OCI-LY7 (cell line): ENCODE results near the gene MALRD1. TPM values are rescaled to one million over a fixed set of nuclear protein-coding genes. Genes with fewer than 3 reads are reported as not detected.

ENCODE experiments used
- Bru-seq: library from RNA; stranded (reverse); fragments of 400-500 nt; gene quantifications from one replicate; lab custom pipeline; 2021; lab: Mats Ljungman, UMichigan
- BruChase-seq, 2 experiments: library from RNA; stranded (reverse); fragments of 400-500 nt; gene quantifications; one replicate each; lab custom pipeline; 2021; lab: Mats Ljungman, UMichigan
- BruUV-seq: library from RNA; stranded (reverse); fragments of 400-500 nt; replicated peaks from 2 replicates; lab custom pipeline; 2021; lab: Mats Ljungman, UMichigan
- CTCF ChIA-PET: fragments of 300-600 bp; sonication (Branson Sonifier 250); formaldehyde crosslinking; loops from one replicate; lab custom pipeline; 2022; ENCODE audit warnings: antibody characterized with exemption; ENCODE audit not compliant: unreplicated experiment; lab: Charles Lee
- POLR2A ChIA-PET: fragments of 300-600 bp; sonication (Branson Sonifier 250); formaldehyde crosslinking; loops from one replicate; lab custom pipeline; 2022; ENCODE audit warnings: antibody characterized with exemption; lab: Charles Lee
- DNase-seq: peaks from one replicate; pipeline ENCODE4 v3.0.0-alpha.2; 2015; ENCODE audit warnings: low spot score
- H2AFZ ChIP-seq: fragments of 200-600 bp; sonication (generic), shearing (Covaris generic); 2 replicates; pipeline ENCODE4 v1.6.1; 2014; ENCODE audit warnings: mild to moderate bottlenecking, antibody characterized with exemption, low read length, moderate library complexity
- H3K27ac ChIP-seq: fragments of 200-600 bp; sonication (generic); 2 replicates; pipeline ENCODE4 v1.5.1; 2014; ENCODE audit warnings: mixed run types, low read depth, mild to moderate bottlenecking, moderate library complexity, low read length, inconsistent platforms; ENCODE audit not compliant: poor library complexity, severe bottlenecking
- H3K36me3 ChIP-seq: fragments of 200-600 bp; sonication (generic); 2 replicates; pipeline ENCODE4 v1.6.1; 2014; ENCODE audit warnings: mild to moderate bottlenecking, antibody characterized with exemption, low read length, moderate library complexity, mixed read lengths; ENCODE audit not compliant: insufficient read depth
- H3K4me1 ChIP-seq: fragments of 200-600 bp; sonication (generic); 2 replicates; pipeline ENCODE4 v1.5.1; 2014; ENCODE audit warnings: mild to moderate bottlenecking, low read length; ENCODE audit not compliant: insufficient read depth, poor library complexity, severe bottlenecking
- H3K4me2 ChIP-seq: fragments of 200-600 bp; sonication (generic); 2 replicates; pipeline ENCODE4 v1.6.1; 2014; ENCODE audit warnings: mild to moderate bottlenecking, low read length
- H3K4me3 ChIP-seq: fragments of 200-600 bp; sonication (generic); 2 replicates; pipeline ENCODE4 v1.5.1; 2014; ENCODE audit warnings: mild to moderate bottlenecking, low read depth, low read length; ENCODE audit not compliant: poor library complexity, severe bottlenecking
- H3K79me2 ChIP-seq: fragments of 200-600 bp; sonication (generic); 2 replicates; pipeline ENCODE4 v1.6.1; 2016; ENCODE audit warnings: low read depth, mild to moderate bottlenecking, low read length, moderate library complexity, mixed read lengths; ENCODE audit not compliant: insufficient read depth
- H3K9me2 ChIP-seq: fragments of 200-600 bp; sonication (generic); 2 replicates; pipeline ENCODE4 v1.6.1; 2016; ENCODE audit warnings: mild to moderate bottlenecking, low read length, mixed read lengths; ENCODE audit not compliant: insufficient read depth
- H3K9me3 ChIP-seq: fragments of 200-600 bp; sonication (generic); 2 replicates; pipeline ENCODE4 v1.6.1; 2014; ENCODE audit warnings: mild to moderate bottlenecking, mixed run types, low read length, mixed read lengths
- H4K20me1 ChIP-seq: fragments of 200-600 bp; sonication (generic); 2 replicates; pipeline ENCODE4 v1.6.1; 2014; ENCODE audit warnings: mild to moderate bottlenecking, antibody characterized with exemption, low read length, moderate library complexity, mixed read lengths; ENCODE audit not compliant: insufficient read depth
- EZH2phosphoT487 ChIP-seq: fragments of 200-600 bp; sonication (generic); IDR thresholded peaks from 2 replicates; pipeline ENCODE4 v1.6.1; 2018; ENCODE audit warnings: low read depth, borderline replicate concordance, mild to moderate bottlenecking, mixed run types, antibody characterized with exemption, low read length, moderate library complexity, mixed read lengths
- intact Hi-C: fragments of 100-400 bp; cut with micrococcal nuclease; formaldehyde crosslinking; loops from one replicate; pipeline ENCODE4 v1.10.0; 2022; ENCODE audit not compliant: unreplicated experiment
- long read RNA-seq: library from polyadenylated mRNA; stranded (forward); transcript quantifications from one replicate; pipeline ENCODE4 v2.0.0, GENCODE V29; 2022
- total RNA-seq, 2 experiments: library from RNA; depleted of rRNA in 1 of 2; stranded (reverse); fragments of >200 nt in 1 of 2; shearing (Covaris generic) in 1 of 2; gene quantifications; 2 replicates each; pipeline ENCODE4 v1.2.3, GENCODE V29; 2014 to 2022
- TF ChIP-seq, protein P1 (sequence below): fragments of 200-600 bp; sonication (generic); conservative IDR thresholded peaks from 2 replicates; pipeline ENCODE4 v1.5.1; 2014; ENCODE audit warnings: mild to moderate bottlenecking, antibody characterized with exemption, low read length, moderate library complexity, mixed read lengths

MALRD1 gene
- not detected in 2 replicates for total RNA-seq (2014; rRNA removed; shearing (Covaris generic))
- not detected in 2 replicates for total RNA-seq (2022)
- percentile 1 among the genes with signal in this experiment for Bru-seq, nascent RNA
- percentile 1 among the genes with signal in this experiment for BruChase-seq, experiment 1, labeled RNA remaining after a 6-hour chase
- percentile 1 among the genes with signal in this experiment for BruChase-seq, experiment 2, labeled RNA remaining after a 2-hour chase
- long read RNA-seq, result 0 reads

DNA sequence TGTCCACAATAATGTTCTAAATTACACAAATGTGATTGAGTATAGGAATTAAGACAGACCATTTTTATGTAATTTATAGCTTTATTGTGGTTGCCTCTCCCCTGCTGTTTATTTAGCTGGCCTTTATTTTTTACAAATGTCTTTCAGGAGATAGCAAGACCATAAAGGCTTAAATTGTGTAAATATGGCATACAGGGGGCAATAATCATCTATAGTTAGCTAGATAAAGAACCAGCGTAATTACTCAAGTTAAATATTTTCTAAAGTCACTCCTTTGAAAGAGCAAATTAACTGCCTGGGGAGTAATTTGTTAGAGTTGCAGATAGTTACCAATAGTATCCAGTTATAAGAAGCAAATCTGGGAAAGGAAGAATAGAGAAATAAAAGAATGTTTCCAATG is at the start of gene MALRD1:
Gene MALRD1, plus strand, starts transcription at position 313 of the 400 bp plus-strand sequence. CDS start 138 bp downstream, outside the sequence.
- POLR2A ChIA-PET, result interaction anchor here (0.6 kb wide), 1 partner anchor 154 kb away, joined by 3 read pairs; no protein-coding TSS in a partner anchor

GRCh38 chr10:19003341-19003740 is 45.3 kb upstream of the MALRD1 start:
- no TSS peak for BruUV-seq
- H3K79me2 ChIP-seq, result no peaks in the 10 kb centered on the region
- POLR2A ChIA-PET, result no interaction called here
- no peaks in the 10 kb centered on the region for H3K9me2 ChIP-seq
- TF ChIP-seq EZH2phosphoT487, result no peak
- TF ChIP-seq, protein P1, sequence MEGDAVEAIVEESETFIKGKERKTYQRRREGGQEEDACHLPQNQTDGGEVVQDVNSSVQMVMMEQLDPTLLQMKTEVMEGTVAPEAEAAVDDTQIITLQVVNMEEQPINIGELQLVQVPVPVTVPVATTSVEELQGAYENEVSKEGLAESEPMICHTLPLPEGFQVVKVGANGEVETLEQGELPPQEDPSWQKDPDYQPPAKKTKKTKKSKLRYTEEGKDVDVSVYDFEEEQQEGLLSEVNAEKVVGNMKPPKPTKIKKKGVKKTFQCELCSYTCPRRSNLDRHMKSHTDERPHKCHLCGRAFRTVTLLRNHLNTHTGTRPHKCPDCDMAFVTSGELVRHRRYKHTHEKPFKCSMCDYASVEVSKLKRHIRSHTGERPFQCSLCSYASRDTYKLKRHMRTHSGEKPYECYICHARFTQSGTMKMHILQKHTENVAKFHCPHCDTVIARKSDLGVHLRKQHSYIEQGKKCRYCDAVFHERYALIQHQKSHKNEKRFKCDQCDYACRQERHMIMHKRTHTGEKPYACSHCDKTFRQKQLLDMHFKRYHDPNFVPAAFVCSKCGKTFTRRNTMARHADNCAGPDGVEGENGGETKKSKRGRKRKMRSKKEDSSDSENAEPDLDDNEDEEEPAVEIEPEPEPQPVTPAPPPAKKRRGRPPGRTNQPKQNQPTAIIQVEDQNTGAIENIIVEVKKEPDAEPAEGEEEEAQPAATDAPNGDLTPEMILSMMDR, result no peak
- no peaks in the 10 kb centered on the region for H3K36me3 ChIP-seq
- H3K4me3 ChIP-seq, result no peak overlapping the region
- H2AFZ ChIP-seq, result no peak overlapping the region
- H3K4me1 ChIP-seq, result no peaks in the 10 kb centered on the region
- CTCF ChIA-PET, result no interaction called here
- no peak overlapping the region for H3K4me2 ChIP-seq
- H3K9me3 ChIP-seq, result no peaks in the 10 kb centered on the region
- H4K20me1 ChIP-seq, result no peaks in the 10 kb centered on the region
- H3K27ac ChIP-seq, result no peak overlapping the region
- no peak for DNase-seq
- intact Hi-C loops, result no loop called here

More for the DNA sequence above, at the start of gene MALRD1:
- H3K27ac ChIP-seq, result no peak within 1 kb of the TSS
- TF ChIP-seq, protein P1, result no peak
- TF ChIP-seq EZH2phosphoT487, result no peak
- no peak within 1 kb of the TSS for H3K4me2 ChIP-seq
- H3K4me1 ChIP-seq, result no peaks in the 10 kb centered on the region
- no TSS peak for BruUV-seq
- no peaks in the 10 kb centered on the region for H3K79me2 ChIP-seq
- no peaks in the 10 kb centered on the region for H4K20me1 ChIP-seq
- intact Hi-C loops, result no loop called here
- H3K36me3 ChIP-seq, result no peaks in the 10 kb centered on the region
- H3K9me3 ChIP-seq, result no peaks in the 10 kb centered on the region
- no peak for DNase-seq
- H2AFZ ChIP-seq, result no peak within 1 kb of the TSS
- no peak within 1 kb of the TSS for H3K4me3 ChIP-seq
- CTCF ChIA-PET, result no interaction called here
- no peaks in the 10 kb centered on the region for H3K9me2 ChIP-seq

DNA sequence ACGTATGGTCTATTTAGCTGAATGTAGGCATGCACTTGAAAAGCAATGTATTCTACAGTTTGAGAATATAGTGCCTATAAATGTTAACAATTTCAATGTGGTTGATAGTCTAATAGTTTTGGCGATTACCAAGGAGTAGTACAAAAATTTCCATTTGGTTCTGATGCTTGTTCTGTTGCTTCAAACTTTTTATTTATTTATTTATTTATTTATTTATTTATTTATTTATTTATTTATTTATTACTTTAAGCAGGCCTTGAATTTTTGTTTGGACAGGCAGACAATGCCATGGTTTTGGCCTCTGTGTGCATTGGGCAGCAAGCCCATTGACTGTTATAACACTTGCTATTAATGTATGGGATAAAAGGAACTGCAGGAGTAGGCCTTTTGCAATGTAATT is 36.5 kb upstream of the MALRD1 start:
- POLR2A ChIA-PET, result no interaction called here
- no peak overlapping the region for H2AFZ ChIP-seq
- no peaks in the 10 kb centered on the region for H3K4me1 ChIP-seq
- no peaks in the 10 kb centered on the region for H3K79me2 ChIP-seq
- no peak overlapping the region for H3K4me2 ChIP-seq
- no peak for DNase-seq
- TF ChIP-seq, protein P1, result no peak
- no peak for TF ChIP-seq EZH2phosphoT487
- CTCF ChIA-PET, result no interaction called here
- H3K9me3 ChIP-seq, result 0 out of 2 replicates have a peak, but pooled peaks cover 4% of the 10 kb centered on the region
- no peaks in the 10 kb centered on the region for H4K20me1 ChIP-seq
- intact Hi-C loops, result no loop called here
- H3K36me3 ChIP-seq, result no peaks in the 10 kb centered on the region
- H3K4me3 ChIP-seq, result no peak overlapping the region
- H3K27ac ChIP-seq, result no peak overlapping the region
- H3K9me2 ChIP-seq, result no peaks in the 10 kb centered on the region
- no TSS peak for BruUV-seq
